ENCODE measurements around the gene CDC42EP4. TPM values are rescaled to one million over a fixed set of nuclear protein-coding genes. Genes with fewer than 3 reads are reported as not detected.

The CDC42EP4 gene
- total RNA-seq, 1 donor from 2014 or later, result 22.9 TPM

GRCh38 chr17:73348829-73349095 lies 37.0 kb upstream of the CDC42EP4 start:
- no peak for TF ChIP-seq CTCF (IDR thresholded peaks at IDR 0.05; ENCODE audit: unreplicated experiment)
- Mint-ChIP-seq H3K4me3 (ENCODE audit: unreplicated experiment) (no peak overlapping the region), H3K36me3 (ENCODE audit: low read depth, unreplicated experiment) (no peaks in the 10 kb centered on the region), H3K27ac (ENCODE audit: unreplicated experiment) (no peak overlapping the region), H3K9me3 (ENCODE audit: unreplicated experiment) (no peaks in the 10 kb centered on the region), H3K4me1 (ENCODE audit: unreplicated experiment) (peaks cover 3% of the 10 kb centered on the region), H3K27me3 (ENCODE audit: unreplicated experiment) (peaks cover 4% of the 10 kb centered on the region)
- DNase-seq (ENCODE audit: low spot score), result no peak

- H3K27ac Mint-ChIP-seq (ENCODE audit: unreplicated experiment), result no peak overlapping the region
- H3K27me3 Mint-ChIP-seq (ENCODE audit: unreplicated experiment), result peaks cover 4% of the 10 kb centered on the region
- no peaks in the 10 kb centered on the region for H3K36me3 Mint-ChIP-seq (ENCODE audit: low read depth, unreplicated experiment)
- H3K4me1 Mint-ChIP-seq (ENCODE audit: unreplicated experiment), result peaks cover 3% of the 10 kb centered on the region
- no peak for DNase-seq (ENCODE audit: low spot score)
- H3K9me3 Mint-ChIP-seq (ENCODE audit: unreplicated experiment), result no peaks in the 10 kb centered on the region
- H3K4me3 Mint-ChIP-seq (ENCODE audit: unreplicated experiment), result no peak overlapping the region
- no peak for TF ChIP-seq CTCF (IDR thresholded peaks at IDR 0.05; ENCODE audit: unreplicated experiment)
These were observed 36.4 kb upstream of the CDC42EP4 start for GRCh38 chr17:73348018-73348828.

GRCh38 chr17:73347351-73347750 lies 35.5 kb upstream of the CDC42EP4 start:
- Mint-ChIP-seq H3K9me3 (ENCODE audit: unreplicated experiment) (no peaks in the 10 kb centered on the region), H3K27ac (ENCODE audit: unreplicated experiment) (no peak overlapping the region), H3K36me3 (ENCODE audit: low read depth, unreplicated experiment) (no peaks in the 10 kb centered on the region), H3K27me3 (ENCODE audit: unreplicated experiment) (peaks cover 7% of the 10 kb centered on the region), H3K4me3 (ENCODE audit: unreplicated experiment) (no peak overlapping the region), H3K4me1 (ENCODE audit: unreplicated experiment) (peaks cover 3% of the 10 kb centered on the region)
- no peak for DNase-seq (ENCODE audit: low spot score)
- TF ChIP-seq CTCF (IDR thresholded peaks at IDR 0.05; ENCODE audit: unreplicated experiment), result no peak

- Mint-ChIP-seq H3K9me3 (ENCODE audit: unreplicated experiment) (no peaks in the 10 kb centered on the region), H3K27ac (ENCODE audit: unreplicated experiment) (no peak overlapping the region), H3K4me3 (ENCODE audit: unreplicated experiment) (no peak overlapping the region), H3K4me1 (ENCODE audit: unreplicated experiment) (peaks cover 3% of the 10 kb centered on the region), H3K27me3 (ENCODE audit: unreplicated experiment) (peaks cover 7% of the 10 kb centered on the region), H3K36me3 (ENCODE audit: low read depth, unreplicated experiment) (no peaks in the 10 kb centered on the region)
- TF ChIP-seq CTCF (IDR thresholded peaks at IDR 0.05; ENCODE audit: unreplicated experiment), result no peak
- DNase-seq (ENCODE audit: low spot score), result no peak
These were observed 34.8 kb upstream of the CDC42EP4 start for GRCh38 chr17:73346501-73347162.
